HepG2 (cell line): Measurements from ENCODE around the gene INO80B. TPM values are rescaled to one million over a fixed set of nuclear protein-coding genes. Genes with fewer than 3 reads are reported as not detected.

ENCODE experiments used
- ATAC-seq: fragments of 200-7000 bp; cut with Tn5 transposase; 3 replicates; pipeline ENCODE4 v1.9.1; 2020; ENCODE audit warnings: mild to moderate bottlenecking, moderate library complexity
- BruUV-seq: library from RNA; stranded (reverse); fragments of 400-500 nt; replicated peaks from 2 replicates; lab custom pipeline; 2021; lab: Mats Ljungman, UMichigan
- CTCF ChIA-PET: fragments of 300-600 bp; formaldehyde crosslinking; extraction: SDS; loops from one replicate; lab custom pipeline; 2021; ENCODE audit warnings: low total read pairs, inconsistent platforms, low intra/inter-chr PET ratio; lab: Yijun Ruan, JAX
- POLR2A ChIA-PET: fragments of 350-600 bp; sonication (Branson Sonifier 250); formaldehyde crosslinking; loops from one replicate; lab custom pipeline; 2020; ENCODE audit warnings: antibody characterized with exemption, inconsistent platforms; lab: Yijun Ruan, JAX
- DNase-seq: peaks from one replicate; pipeline ENCODE4 v3.0.0-alpha.2; 2015; ENCODE audit warnings: low spot score
- FAIRE-seq: peaks from 3 replicates; lab custom pipeline; 2011; peaks lifted over from hg19 to GRCh38; lab: Jason Lieb, UNC
- H2AFZ ChIP-seq: one replicate; pipeline ENCODE4 v1.6.1; 2011; ENCODE audit warnings: low read length, inconsistent platforms
- H3K27ac ChIP-seq: fragments of 300-600 bp; 3 replicates; pipeline ENCODE4 v1.8.0; 2011; ENCODE audit warnings: mixed run types, mild to moderate bottlenecking, mixed read lengths, low read length, inconsistent platforms; ENCODE audit not compliant: insufficient read depth; ENCODE audit errors: extremely low read length
- H3K27me3 ChIP-seq, 2 experiments: fragments of 200-600 bp in 1 of 2; 2 replicates in 1 of 2; 3 replicates in 1 of 2; pipeline versions ENCODE4 v1.6.0 to v1.8.0; 2011; ENCODE audit warnings: low read length in 2 of 2, mild to moderate bottlenecking in 2 of 2, moderate library complexity in 2 of 2, inconsistent platforms in 1 of 2; ENCODE audit not compliant: insufficient read depth in 2 of 2, control insufficient read depth in 1 of 2
- H3K36me3 ChIP-seq, 2 experiments: fragments of 200-600 bp in 1 of 2; replicated peaks in 1 of 2; 2 replicates in 1 of 2; 3 replicates in 1 of 2; pipeline versions ENCODE4 v1.5.1 to v1.8.0; 2011; ENCODE audit warnings: low read length in 2 of 2, inconsistent platforms in 1 of 2; ENCODE audit not compliant: insufficient read depth in 2 of 2, control insufficient read depth in 1 of 2
- H3K4me1 ChIP-seq: 2 replicates; pipeline ENCODE4 v1.5.1; 2012; ENCODE audit warnings: low read length, inconsistent platforms; ENCODE audit not compliant: insufficient read depth
- H3K4me2 ChIP-seq: 2 replicates; pipeline ENCODE4 v1.6.0; 2011; ENCODE audit warnings: low read depth, low read length, inconsistent platforms
- H3K4me3 ChIP-seq, 3 experiments: fragments of 200-600 bp in 1 of 3; sonication (generic), shearing (Covaris generic) in 1 of 3; replicated peaks in 1 of 3; 2 replicates each; pipeline ENCODE4 v1.5.1; 2011 to 2016; ENCODE audit warnings: low read length in 3 of 3, inconsistent platforms in 2 of 3, low read depth in 2 of 3, mild to moderate bottlenecking in 2 of 3, control low read depth in 1 of 3, mixed read lengths in 1 of 3; ENCODE audit not compliant: insufficient read depth in 1 of 3
- H3K79me2 ChIP-seq: one replicate; pipeline ENCODE4 v1.6.1; 2011; ENCODE audit warnings: low read length, inconsistent platforms; ENCODE audit not compliant: insufficient read depth
- H3K9ac ChIP-seq: 2 replicates; pipeline ENCODE4 v1.6.0; 2011; ENCODE audit warnings: mild to moderate bottlenecking, low read depth, low read length, inconsistent platforms; ENCODE audit not compliant: insufficient read depth
- H3K9me3 ChIP-seq: 2 replicates; pipeline ENCODE4 v1.5.1; 2012; ENCODE audit warnings: mild to moderate bottlenecking, low read length
- H4K20me1 ChIP-seq: 2 replicates; pipeline ENCODE4 v1.6.0; 2011; ENCODE audit warnings: inconsistent platforms, mild to moderate bottlenecking, low read length, moderate library complexity; ENCODE audit not compliant: insufficient read depth
- HMGXB3 ChIP-seq: sonication (generic); formaldehyde crosslinking; IDR thresholded peaks from 2 replicates; pipeline ENCODE4 v1.4.0; 2020; ENCODE audit warnings: missing genetic modification reagents, borderline replicate concordance
- IRF1 ChIP-seq: sonication (generic); formaldehyde crosslinking; IDR thresholded peaks from 2 replicates; pipeline ENCODE4 v1.4.0; 2020; ENCODE audit warnings: low read depth, mild to moderate bottlenecking, missing genetic modification reagents
- JDP2 ChIP-seq: sonication (generic); formaldehyde crosslinking; IDR thresholded peaks from 2 replicates; pipeline ENCODE4 v1.8.1; 2022; ENCODE audit warnings: missing genetic modification reagents, borderline replicate concordance
- MBD4 ChIP-seq: IDR thresholded peaks from 2 replicates; pipeline ENCODE4 v1.6.1; 2012; ENCODE audit warnings: low read length, inconsistent platforms, borderline replicate concordance
- MZF1 ChIP-seq: sonication (generic); formaldehyde crosslinking; IDR thresholded peaks from 2 replicates; pipeline ENCODE4 v1.8.1; 2023; ENCODE audit warnings: mild to moderate bottlenecking, missing genetic modification reagents, borderline replicate concordance
- PITX1 ChIP-seq: sonication (generic); formaldehyde crosslinking; IDR thresholded peaks from 2 replicates; pipeline ENCODE4 v1.5.1; 2020; ENCODE audit warnings: mild to moderate bottlenecking, missing genetic modification reagents
- PRDM4 ChIP-seq: sonication (generic); formaldehyde crosslinking; IDR thresholded peaks from 2 replicates; pipeline ENCODE4 v1.9.0; 2021; ENCODE audit warnings: missing genetic modification reagents, borderline replicate concordance
- SNAI1 ChIP-seq: sonication (generic); formaldehyde crosslinking; IDR thresholded peaks from 2 replicates; pipeline ENCODE4 v1.5.0; 2020; ENCODE audit warnings: mild to moderate bottlenecking, missing genetic modification reagents, borderline replicate concordance
- SOX6 ChIP-seq, 2 experiments: fragments of 450-650 bp in 1 of 2; sonication (generic) in 1 of 2; formaldehyde crosslinking in 1 of 2; IDR thresholded peaks; 2 replicates each; pipeline versions ENCODE4 v1.4.0 to v1.6.1; 2017 to 2020; ENCODE audit warnings: antibody characterized with exemption in 1 of 2, mild to moderate bottlenecking in 1 of 2, missing genetic modification reagents in 1 of 2
- TEAD2 ChIP-seq: sonication (generic); formaldehyde crosslinking; IDR thresholded peaks from 2 replicates; pipeline ENCODE4 v1.9.0; 2021; ENCODE audit warnings: missing genetic modification reagents
- ZNF225 ChIP-seq: sonication (generic); formaldehyde crosslinking; IDR thresholded peaks from 2 replicates; pipeline ENCODE4 v1.4.0; 2020; ENCODE audit warnings: mild to moderate bottlenecking, missing genetic modification reagents
- ZNF570 ChIP-seq: sonication (generic); formaldehyde crosslinking; IDR thresholded peaks from 2 replicates; pipeline ENCODE4 v1.4.0; 2020; ENCODE audit warnings: mild to moderate bottlenecking, missing genetic modification reagents, borderline replicate concordance
- ZNF766 ChIP-seq: sonication (generic); formaldehyde crosslinking; IDR thresholded peaks from 2 replicates; pipeline ENCODE4 v1.5.0; 2020; ENCODE audit warnings: missing genetic modification reagents, borderline replicate concordance
- WGBS: methylation state at CpG from one replicate; pipeline ENCODE4 v1.1.6; 2017; ENCODE audit warnings: low lambda C conversion rate; 5-methylcytosine and 5-hydroxymethylcytosine counted together
- in situ Hi-C: cut with HindIII; loops from 2 replicates; pipeline ENCODE4 v1.10.0; 2017; ENCODE audit warnings: low pct_unique_long_range_greater_than_20kb; ENCODE audit not compliant: extremely low pct_ligation_motif_present
- intact Hi-C: fragments of 100-400 bp; cut with micrococcal nuclease; formaldehyde crosslinking; loops from one replicate; pipeline ENCODE4 v1.10.0; 2022; ENCODE audit not compliant: unreplicated experiment
- polyA plus RNA-seq, 8 experiments: library from polyadenylated mRNA; depleted of rRNA in 3 of 8; stranded (reverse) in 7 of 8; unstranded in 1 of 8; fragments of >200 nt; fragmentation: Illumina TruSeq in 4 of 8; extraction: Trizol in 4 of 8; gene quantifications; 2 replicates each; pipeline versions ENCODE4 v1.2.1 to v1.2.3, GENCODE V29; 2011 to 2016; ENCODE audit warnings: low read depth in 4 of 8, missing spikeins in 1 of 8, mixed read lengths in 1 of 8; ENCODE audit not compliant: insufficient read depth in 1 of 8
- total RNA-seq, 5 experiments: library from RNA; depleted of rRNA; stranded (reverse); fragments of >200 nt; fragmentation: Illumina TruSeq; extraction: Trizol; gene quantifications; 2 replicates each; pipeline ENCODE4 v1.2.3, GENCODE V29; 2016; ENCODE audit warnings: low read depth in 1 of 5

Gene INO80B
- total and polyA plus RNA-seq, 2 of the 13 experiments (the other 11 are each of a cell fraction or from before 2014, with no cell fraction given), result 6.2 to 14.5 TPM

- peak; percentile 99 for FAIRE-seq
- Histone ChIP-seq H4K20me1 (no peaks in the 10 kb centered on the region), H3K4me1 (peaks cover 77% of the 10 kb centered on the region), H3K4me3 (peak overlapping the region in 1 of 3 experiments; percentile 18; a peak in 2 of 6 replicates), H3K36me3 (peaks cover 34 to 44% of the 10 kb centered on the region in 2 experiments), H3K9me3 (no peaks in the 10 kb centered on the region), H3K4me2 (peak overlapping the region; percentile 48), H3K79me2 (peaks cover 4% of the 10 kb centered on the region), H3K27me3 (no peaks in the 10 kb centered on the region), H2AFZ (no peak overlapping the region), H3K9ac (peak overlapping the region; percentile 32), H3K27ac (peak overlapping the region; percentile 84)
- in situ Hi-C loops (no loop called here), intact Hi-C loops (loop anchor here (1.0 kb wide), 1 partner anchor 8 kb away; no protein-coding TSS in a partner anchor)
- CTCF ChIA-PET, result interaction anchor here (1.3 kb wide), 1 partner anchor 13 kb away, joined by 5 read pairs; no protein-coding TSS in a partner anchor
- BruUV-seq, result TSS peak; percentile 48
- ATAC-seq, result peak; percentile 83
- POLR2A ChIA-PET, result interaction anchor here (0.7 to 20.6 kb wide), 13 partner anchors 8 to 563 kb away, joined by 3 to 795 read pairs (median 11); partner anchors contain the start of genes AUP1, DQX1, HTRA2 and INO80B
- WGBS, result 20% methylated on average over 9 of the region's 9 CpGs
- DNase-seq, result peak; percentile 93
- TF ChIP-seq ZNF225 (CRISPR knock-in tag) (no peak), MBD4 (no peak), ZNF570 (no peak), HMGXB3 (CRISPR knock-in tag) (0 out of 2 replicates have a peak, but pooled peaks have one; percentile 47), TEAD2 (CRISPR knock-in tag) (no peak), MZF1 (CRISPR knock-in tag) (no peak), PRDM4 (CRISPR knock-in tag) (no peak), ZNF766 (CRISPR knock-in tag) (no peak; the same call in 1 of the 2 replicates), PITX1 (CRISPR knock-in tag) (peak; percentile 85), SNAI1 (CRISPR knock-in tag) (no peak), JDP2 (peak; percentile 81; the same call in 1 of the 2 replicates), SOX6 (IDR thresholded peaks at IDR 0.05) (no peak), SOX6 (CRISPR knock-in tag; IDR thresholded peaks at IDR 0.05) (peak; percentile 96), IRF1 (no peak)
These were observed 34.0 kb downstream of the INO80B start for GRCh38 chr2:74488643-74489481.
